ENCODE data around the gene KAT2B.
"Not testable (repeated sequence)": the region's sequence is repeated elsewhere in the genome, so short reads cannot be mapped to it uniquely, and the experiment has no call there.

Gene KAT2B

GRCh38 chr3:20041197-20041780 lies 1.0 kb downstream of the KAT2B start:
- no peak for TF ChIP-seq CTCF (conservative IDR thresholded peaks at IDR 0.05; ENCODE audit: control insufficient read depth, insufficient read depth, low read depth, low read length)
- H3K4me3 ChIP-seq (ENCODE audit: control insufficient read depth, low read depth, low read length): peak overlapping the region; percentile 78
- DNase-seq (ENCODE audit: low read depth): peak; percentile 68

- DNase-seq (ENCODE audit: low read depth): no peak
- H3K4me3 ChIP-seq (ENCODE audit: control insufficient read depth, low read depth, low read length): no peak overlapping the region
- TF ChIP-seq CTCF (conservative IDR thresholded peaks at IDR 0.05; ENCODE audit: control insufficient read depth, insufficient read depth, low read depth, low read length): no peak
Measured at GRCh38 chr3:20042331-20042730, 2.1 kb downstream of the KAT2B start.

- no peak for TF ChIP-seq CTCF (conservative IDR thresholded peaks at IDR 0.05; ENCODE audit: control insufficient read depth, insufficient read depth, low read depth, low read length)
- no peak overlapping the region for H3K4me3 ChIP-seq (ENCODE audit: control insufficient read depth, low read depth, low read length)
- DNase-seq (ENCODE audit: low read depth): peak; percentile 49
Measured at GRCh38 chr3:20043396-20043795, 3.1 kb downstream of the KAT2B start.

DNA sequence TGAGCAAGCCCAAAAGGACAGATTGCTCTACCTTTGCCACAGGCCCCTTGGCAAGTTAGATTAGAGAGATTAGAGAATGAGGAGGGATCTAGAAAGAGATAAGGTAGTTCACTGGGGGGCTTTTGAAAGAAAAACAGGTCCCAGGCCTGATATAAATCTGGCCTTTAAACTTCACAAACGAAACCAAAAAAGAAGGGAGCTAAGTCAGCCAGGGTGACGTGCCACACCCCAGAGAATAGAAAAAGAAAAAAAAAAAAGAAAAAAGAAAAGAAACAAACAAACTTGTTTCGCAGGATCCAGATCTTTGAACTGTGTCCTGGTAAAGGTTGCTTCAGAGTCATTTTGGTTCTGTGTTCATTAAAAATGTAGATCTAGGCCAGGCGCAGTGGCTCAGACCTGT lies 3.6 kb downstream of the KAT2B start:
- no peak for TF ChIP-seq CTCF (conservative IDR thresholded peaks at IDR 0.05; ENCODE audit: control insufficient read depth, insufficient read depth, low read depth, low read length)
- H3K4me3 ChIP-seq (ENCODE audit: control insufficient read depth, low read depth, low read length): no peak overlapping the region
- no peak for DNase-seq (ENCODE audit: low read depth)

DNA sequence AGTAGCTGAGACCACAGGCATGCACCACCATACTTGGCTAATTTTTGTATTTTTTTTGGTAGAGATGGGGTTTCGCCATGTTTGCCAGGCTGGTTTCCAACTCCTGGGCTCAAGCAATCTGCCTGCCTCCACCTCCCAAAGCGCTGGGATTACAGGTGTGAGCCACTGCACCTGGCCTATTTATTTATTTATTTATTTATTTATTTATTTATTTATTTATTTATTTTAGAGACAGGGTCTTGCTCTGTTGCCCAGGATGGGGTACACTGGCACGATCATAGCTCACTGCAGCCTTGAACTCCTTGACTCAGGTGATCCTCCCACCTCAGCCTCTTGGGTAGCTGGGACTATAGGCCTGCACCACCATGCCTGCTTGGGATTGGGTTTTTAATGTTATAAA lies 4.9 kb downstream of the KAT2B start:
- H3K4me3 ChIP-seq (ENCODE audit: control insufficient read depth, low read depth, low read length); DNase-seq (ENCODE audit: low read depth): not testable (repeated sequence)

DNA sequence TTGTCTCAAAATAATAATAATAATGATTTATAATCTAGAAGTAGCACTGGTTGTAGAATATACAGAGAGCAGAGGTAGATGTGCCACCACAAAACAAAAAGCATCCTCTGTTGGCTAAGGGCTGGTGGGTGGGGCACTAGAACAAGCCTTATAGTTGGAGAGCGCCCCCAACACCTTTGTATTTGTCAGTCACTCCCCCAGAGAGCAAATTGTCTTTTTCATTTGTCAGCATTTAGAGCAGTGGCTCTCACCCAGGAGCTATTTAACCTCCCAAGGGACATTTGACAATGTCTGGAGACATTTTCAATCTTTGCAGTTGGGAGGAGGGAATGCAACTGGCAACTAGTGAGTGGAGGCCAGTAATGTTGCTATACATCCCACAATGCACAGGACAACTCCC lies 6.3 kb downstream of the KAT2B start:
- no peak for DNase-seq (ENCODE audit: low read depth)
- no peak for TF ChIP-seq CTCF (conservative IDR thresholded peaks at IDR 0.05; ENCODE audit: control insufficient read depth, insufficient read depth, low read depth, low read length)
- no peak overlapping the region for H3K4me3 ChIP-seq (ENCODE audit: control insufficient read depth, low read depth, low read length)

GRCh38 chr3:20047341-20047779 lies 7.1 kb downstream of the KAT2B start:
- TF ChIP-seq CTCF (conservative IDR thresholded peaks at IDR 0.05; ENCODE audit: control insufficient read depth, insufficient read depth, low read depth, low read length): no peak
- DNase-seq (ENCODE audit: low read depth): no peak
- H3K4me3 ChIP-seq (ENCODE audit: control insufficient read depth, low read depth, low read length): no peak overlapping the region

Measured in fibroblast of mammary gland (primary cell).